Panc1 (cell line): ENCODE measurements around the gene PRKAG2. TPM values are rescaled to one million over a fixed set of nuclear protein-coding genes. Genes with fewer than 3 reads are reported as not detected.

Source experiments
- ATAC-seq: fragments of 200-7000 bp; cut with Tn5 transposase; 2 replicates; pipeline ENCODE4 v1.9.1; 2020; ENCODE audit warnings: mild to moderate bottlenecking, moderate library complexity
- BruUV-seq: library from RNA; stranded (reverse); fragments of 400-500 nt; replicated peaks from 2 replicates; lab custom pipeline; 2021; lab: Mats Ljungman, UMichigan
- CTCF ChIA-PET: fragments of 300-600 bp; sonication (Branson Sonifier 250); formaldehyde crosslinking; loops from one replicate; lab custom pipeline; 2022; ENCODE audit warnings: antibody characterized with exemption; lab: Charles Lee
- POLR2A ChIA-PET: fragments of 300-600 bp; sonication (Branson Sonifier 250); formaldehyde crosslinking; loops from one replicate; lab custom pipeline; 2022; ENCODE audit warnings: antibody characterized with exemption; lab: Charles Lee
- DNase-seq: peaks from one replicate; pipeline ENCODE4 v3.0.0-alpha.2; 2010; ENCODE audit warnings: low read depth, low spot score
- H3K27ac ChIP-seq: 2 replicates; pipeline ENCODE4 v1.5.1; 2011; ENCODE audit warnings: mild to moderate bottlenecking, low read length, inconsistent platforms
- H3K27me3 ChIP-seq: fragments of 200-500 bp; sonication (Bioruptor generic); 2 replicates; pipeline ENCODE4 v1.6.0; 2014; ENCODE audit warnings: low read length, inconsistent platforms; ENCODE audit not compliant: control insufficient read depth, insufficient read depth
- H3K36me3 ChIP-seq: fragments of 200-500 bp; sonication (Bioruptor generic); 2 replicates; pipeline ENCODE4 v1.5.1; 2014; ENCODE audit warnings: inconsistent platforms, mild to moderate bottlenecking, low read length, moderate library complexity; ENCODE audit not compliant: control insufficient read depth, insufficient read depth
- H3K4me1 ChIP-seq: 2 replicates; pipeline ENCODE4 v1.5.1; 2011; ENCODE audit warnings: inconsistent platforms, mild to moderate bottlenecking, low read length, moderate library complexity; ENCODE audit not compliant: control insufficient read depth, insufficient read depth
- H3K4me3 ChIP-seq, 2 experiments: 2 replicates each; pipeline ENCODE4 v1.5.1; 2011 to 2012; ENCODE audit warnings: low read depth in 2 of 2, low read length in 2 of 2, mild to moderate bottlenecking in 2 of 2, inconsistent platforms in 1 of 2, moderate library complexity in 1 of 2
- H3K9me3 ChIP-seq: fragments of 200-500 bp; sonication (Bioruptor generic); 2 replicates; pipeline ENCODE4 v1.5.1; 2014; ENCODE audit warnings: low read depth, mild to moderate bottlenecking, inconsistent platforms, low read length, moderate library complexity; ENCODE audit not compliant: control insufficient read depth, insufficient read depth
- POLR2AphosphoS5 ChIP-seq: IDR thresholded peaks from 2 replicates; pipeline ENCODE4 v1.6.1; 2012; ENCODE audit warnings: mild to moderate bottlenecking, low read depth, low read length, moderate library complexity
- SIN3A ChIP-seq: IDR thresholded peaks from 2 replicates; pipeline ENCODE4 v1.6.1; 2012; ENCODE audit warnings: low read depth, mild to moderate bottlenecking, low read length, moderate library complexity, borderline replicate concordance; ENCODE audit not compliant: insufficient read depth
- TCF7L2 ChIP-seq: IDR thresholded peaks from 2 replicates; pipeline ENCODE4 v1.6.1; 2011; ENCODE audit warnings: mild to moderate bottlenecking, low read depth, low read length, inconsistent platforms
- in situ Hi-C: cut with HindIII; loops from 2 replicates; pipeline ENCODE4 v1.10.0; 2016; ENCODE audit warnings: low sequenced_read_pairs, low pct_unique_long_range_greater_than_20kb
- intact Hi-C: fragments of 100-400 bp; cut with micrococcal nuclease; formaldehyde crosslinking; loops from one replicate; pipeline ENCODE4 v1.10.0; 2022; ENCODE audit not compliant: unreplicated experiment
- total RNA-seq: library from RNA; stranded (reverse); gene quantifications from one replicate; pipeline ENCODE4 v1.2.1, GENCODE V29; 2021; ENCODE audit not compliant: unreplicated experiment
- TF ChIP-seq, protein P1 (sequence below), 2 experiments: IDR thresholded peaks; 2 replicates each; pipeline ENCODE4 v1.6.1; 2011 to 2012; ENCODE audit warnings: low read depth in 2 of 2, control low read depth in 1 of 2, low read length in 1 of 2, mild to moderate bottlenecking in 1 of 2, moderate library complexity in 1 of 2; ENCODE audit not compliant: insufficient read depth in 1 of 2
- TF ChIP-seq, protein P2 (sequence below): fragments of 450-650 bp; IDR thresholded peaks from 2 replicates; pipeline ENCODE4 v1.5.1; 2017; ENCODE audit warnings: mild to moderate bottlenecking

PRKAG2 gene
- total RNA-seq, 1 experiment from 2014 or later = 71.6 TPM

- no TSS peak for BruUV-seq
- TF ChIP-seq, protein P1, sequence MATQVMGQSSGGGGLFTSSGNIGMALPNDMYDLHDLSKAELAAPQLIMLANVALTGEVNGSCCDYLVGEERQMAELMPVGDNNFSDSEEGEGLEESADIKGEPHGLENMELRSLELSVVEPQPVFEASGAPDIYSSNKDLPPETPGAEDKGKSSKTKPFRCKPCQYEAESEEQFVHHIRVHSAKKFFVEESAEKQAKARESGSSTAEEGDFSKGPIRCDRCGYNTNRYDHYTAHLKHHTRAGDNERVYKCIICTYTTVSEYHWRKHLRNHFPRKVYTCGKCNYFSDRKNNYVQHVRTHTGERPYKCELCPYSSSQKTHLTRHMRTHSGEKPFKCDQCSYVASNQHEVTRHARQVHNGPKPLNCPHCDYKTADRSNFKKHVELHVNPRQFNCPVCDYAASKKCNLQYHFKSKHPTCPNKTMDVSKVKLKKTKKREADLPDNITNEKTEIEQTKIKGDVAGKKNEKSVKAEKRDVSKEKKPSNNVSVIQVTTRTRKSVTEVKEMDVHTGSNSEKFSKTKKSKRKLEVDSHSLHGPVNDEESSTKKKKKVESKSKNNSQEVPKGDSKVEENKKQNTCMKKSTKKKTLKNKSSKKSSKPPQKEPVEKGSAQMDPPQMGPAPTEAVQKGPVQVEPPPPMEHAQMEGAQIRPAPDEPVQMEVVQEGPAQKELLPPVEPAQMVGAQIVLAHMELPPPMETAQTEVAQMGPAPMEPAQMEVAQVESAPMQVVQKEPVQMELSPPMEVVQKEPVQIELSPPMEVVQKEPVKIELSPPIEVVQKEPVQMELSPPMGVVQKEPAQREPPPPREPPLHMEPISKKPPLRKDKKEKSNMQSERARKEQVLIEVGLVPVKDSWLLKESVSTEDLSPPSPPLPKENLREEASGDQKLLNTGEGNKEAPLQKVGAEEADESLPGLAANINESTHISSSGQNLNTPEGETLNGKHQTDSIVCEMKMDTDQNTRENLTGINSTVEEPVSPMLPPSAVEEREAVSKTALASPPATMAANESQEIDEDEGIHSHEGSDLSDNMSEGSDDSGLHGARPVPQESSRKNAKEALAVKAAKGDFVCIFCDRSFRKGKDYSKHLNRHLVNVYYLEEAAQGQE (IDR thresholded peaks at IDR 0.05; ENCODE audit: insufficient read depth in 1 of 2, low read depth in 2 of 2, low read length in 1 of 2) = no peak
- TF ChIP-seq SIN3A (no peak), TCF7L2 (no peak), POLR2AphosphoS5 (no peak)
- TF ChIP-seq, protein P2, sequence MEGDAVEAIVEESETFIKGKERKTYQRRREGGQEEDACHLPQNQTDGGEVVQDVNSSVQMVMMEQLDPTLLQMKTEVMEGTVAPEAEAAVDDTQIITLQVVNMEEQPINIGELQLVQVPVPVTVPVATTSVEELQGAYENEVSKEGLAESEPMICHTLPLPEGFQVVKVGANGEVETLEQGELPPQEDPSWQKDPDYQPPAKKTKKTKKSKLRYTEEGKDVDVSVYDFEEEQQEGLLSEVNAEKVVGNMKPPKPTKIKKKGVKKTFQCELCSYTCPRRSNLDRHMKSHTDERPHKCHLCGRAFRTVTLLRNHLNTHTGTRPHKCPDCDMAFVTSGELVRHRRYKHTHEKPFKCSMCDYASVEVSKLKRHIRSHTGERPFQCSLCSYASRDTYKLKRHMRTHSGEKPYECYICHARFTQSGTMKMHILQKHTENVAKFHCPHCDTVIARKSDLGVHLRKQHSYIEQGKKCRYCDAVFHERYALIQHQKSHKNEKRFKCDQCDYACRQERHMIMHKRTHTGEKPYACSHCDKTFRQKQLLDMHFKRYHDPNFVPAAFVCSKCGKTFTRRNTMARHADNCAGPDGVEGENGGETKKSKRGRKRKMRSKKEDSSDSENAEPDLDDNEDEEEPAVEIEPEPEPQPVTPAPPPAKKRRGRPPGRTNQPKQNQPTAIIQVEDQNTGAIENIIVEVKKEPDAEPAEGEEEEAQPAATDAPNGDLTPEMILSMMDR = no peak
- Histone ChIP-seq H3K4me3 (no peak overlapping the region), H3K36me3 (no peaks in the 10 kb centered on the region), H3K27ac (no peak overlapping the region), H3K4me1 (peaks cover 8% of the 10 kb centered on the region; the same call in 1 of the 2 replicates), H3K9me3 (no peaks in the 10 kb centered on the region), H3K27me3 (no peaks in the 10 kb centered on the region)
- no peak for ATAC-seq
- intact Hi-C loops = no loop called here
- no peak for DNase-seq
- in situ Hi-C loops = no loop called here
- ChIA-PET POLR2A (no interaction called here), CTCF (no interaction called here)
Observed at GRCh38 chr7:151662251-151662826, 214.6 kb downstream of the PRKAG2 start.

GRCh38 chr7:151661587-151661986, 215.3 kb downstream of the PRKAG2 start:
- no TSS peak for BruUV-seq
- Histone ChIP-seq H3K4me3 (no peak overlapping the region), H3K9me3 (no peaks in the 10 kb centered on the region), H3K27me3 (no peaks in the 10 kb centered on the region), H3K4me1 (peaks cover 8% of the 10 kb centered on the region; the same call in 1 of the 2 replicates), H3K27ac (no peak overlapping the region), H3K36me3 (no peaks in the 10 kb centered on the region)
- TF ChIP-seq TCF7L2 (no peak), SIN3A (no peak)
- TF ChIP-seq, protein P2 = no peak
- intact Hi-C loops (no loop called here), in situ Hi-C loops (no loop called here)
- CTCF ChIA-PET = no interaction called here
- POLR2A ChIA-PET = no interaction called here
- DNase-seq (no peak), ATAC-seq (no peak)
